Endothelial cell (in vitro differentiated cells): ENCODE measurements around the gene EZH1. TPM values are rescaled to one million over a fixed set of nuclear protein-coding genes. Genes with fewer than 3 reads are reported as not detected.

Experiments used
- DNase-seq: peaks from one replicate; pipeline ENCODE4 v3.0.0; 2021; ENCODE audit warnings: low spot score
- H3K27ac Mint-ChIP-seq: one replicate; pipeline ENCODE4 v1.8.0; 2021; ENCODE audit warnings: mixed read lengths, inconsistent platforms; ENCODE audit not compliant: unreplicated experiment
- H3K27me3 Mint-ChIP-seq: one replicate; pipeline ENCODE4 v1.8.0; 2021; ENCODE audit warnings: mild to moderate bottlenecking, moderate library complexity, mixed read lengths, inconsistent platforms; ENCODE audit not compliant: unreplicated experiment
- H3K36me3 Mint-ChIP-seq: one replicate; pipeline ENCODE4 v1.8.0; 2021; ENCODE audit warnings: mild to moderate bottlenecking, low read depth, mixed read lengths, inconsistent platforms; ENCODE audit not compliant: unreplicated experiment
- H3K4me1 Mint-ChIP-seq: one replicate; pipeline ENCODE4 v1.8.0; 2021; ENCODE audit warnings: mild to moderate bottlenecking, mixed read lengths, inconsistent platforms; ENCODE audit not compliant: unreplicated experiment
- H3K4me3 Mint-ChIP-seq: one replicate; pipeline ENCODE4 v1.8.0; 2021; ENCODE audit warnings: mild to moderate bottlenecking, mixed read lengths, inconsistent platforms; ENCODE audit not compliant: unreplicated experiment
- H3K9me3 Mint-ChIP-seq: one replicate; pipeline ENCODE4 v1.8.0; 2021; ENCODE audit warnings: mixed read lengths, inconsistent platforms; ENCODE audit not compliant: unreplicated experiment
- CTCF ChIP-seq: fragments of 200-600 bp; sonication (generic); IDR thresholded peaks from one replicate; pipeline ENCODE4 v1.5.0; 2021; ENCODE audit warnings: antibody characterized with exemption; ENCODE audit not compliant: unreplicated experiment
- total RNA-seq: library from RNA; stranded (reverse); fragmentation: NEBNext Ultra II Directional; extraction: Animal tissue kit (Norgen Biotek cat#: 25700); gene quantifications from one replicate; pipeline ENCODE4 v1.2.1, GENCODE V29; 2021; ENCODE audit not compliant: unreplicated experiment

The EZH1 gene
- total RNA-seq, 1 donor from 2014 or later: 31.7 TPM

GRCh38 chr17:42675348-42675964 is 69.4 kb downstream of the EZH1 start:
- DNase-seq: no peak
- TF ChIP-seq CTCF: no peak
- Mint-ChIP-seq H3K4me3 (peak overlapping the region; percentile 25), H3K36me3 (peaks cover 12% of the 10 kb centered on the region), H3K9me3 (no peaks in the 10 kb centered on the region), H3K4me1 (peaks cover 18% of the 10 kb centered on the region), H3K27ac (no peak overlapping the region), H3K27me3 (peaks cover 16% of the 10 kb centered on the region)

- Mint-ChIP-seq H3K4me1 (peaks cover 17% of the 10 kb centered on the region), H3K27ac (no peak overlapping the region), H3K4me3 (peak overlapping the region; percentile 83), H3K9me3 (no peaks in the 10 kb centered on the region), H3K36me3 (peaks cover 12% of the 10 kb centered on the region), H3K27me3 (peaks cover 19% of the 10 kb centered on the region)
- DNase-seq: no peak
- TF ChIP-seq CTCF: no peak
These were observed 70.0 kb downstream of the EZH1 start for GRCh38 chr17:42674755-42675347.

- H3K36me3 Mint-ChIP-seq: peaks cover 15% of the 10 kb centered on the region
- peak; percentile 48 for DNase-seq
- TF ChIP-seq CTCF: peak; percentile 44
- H3K9me3 Mint-ChIP-seq: no peaks in the 10 kb centered on the region
- peaks cover 16% of the 10 kb centered on the region for H3K4me1 Mint-ChIP-seq
- peak overlapping the region; percentile 51 for H3K4me3 Mint-ChIP-seq
- peaks cover 20% of the 10 kb centered on the region for H3K27me3 Mint-ChIP-seq
- H3K27ac Mint-ChIP-seq: no peak overlapping the region
These were observed 70.7 kb downstream of the EZH1 start for GRCh38 chr17:42673885-42674754.

GRCh38 chr17:42673266-42673884 is 71.5 kb downstream of the EZH1 start:
- no peak for DNase-seq
- H3K4me1 Mint-ChIP-seq: peaks cover 11% of the 10 kb centered on the region

More at GRCh38 chr17:42673266-42673884, 71.5 kb downstream of the EZH1 start:
- Mint-ChIP-seq H3K9me3 (no peaks in the 10 kb centered on the region), H3K27ac (no peak overlapping the region), H3K27me3 (peaks cover 21% of the 10 kb centered on the region), H3K4me3 (no peak overlapping the region), H3K36me3 (peaks cover 21% of the 10 kb centered on the region)
- no peak for TF ChIP-seq CTCF
